HG02885 (cell line): ENCODE measurements around the gene SCN5A.

Experiments used
- ATAC-seq: cut with Tn5 transposase; IDR thresholded peaks from one replicate; pipeline ENCODE4 v1.9.1; 2021; ENCODE audit warnings: mild to moderate bottlenecking; ENCODE audit not compliant: unreplicated experiment, poor library complexity

SCN5A gene

DNA sequence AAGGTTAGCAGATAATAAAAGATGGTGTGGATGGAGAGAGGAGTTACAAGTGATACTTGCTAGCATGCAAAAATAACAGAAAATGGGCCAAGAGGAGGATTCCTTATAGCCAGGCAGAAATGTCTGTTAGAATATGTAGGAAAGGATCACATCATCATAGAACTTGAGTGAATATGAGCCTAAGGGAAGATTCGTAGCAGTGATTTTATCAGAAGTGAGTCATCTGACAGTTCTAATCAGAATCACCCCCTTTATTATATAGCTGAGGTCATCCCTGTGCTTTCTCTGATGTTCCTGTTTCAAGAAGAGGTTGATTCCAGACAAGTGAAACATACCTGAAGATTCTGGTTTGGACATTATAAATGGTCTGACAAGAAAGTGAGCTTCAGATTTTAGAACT is 130.5 kb downstream of the SCN5A start:
- no peak for ATAC-seq

DNA sequence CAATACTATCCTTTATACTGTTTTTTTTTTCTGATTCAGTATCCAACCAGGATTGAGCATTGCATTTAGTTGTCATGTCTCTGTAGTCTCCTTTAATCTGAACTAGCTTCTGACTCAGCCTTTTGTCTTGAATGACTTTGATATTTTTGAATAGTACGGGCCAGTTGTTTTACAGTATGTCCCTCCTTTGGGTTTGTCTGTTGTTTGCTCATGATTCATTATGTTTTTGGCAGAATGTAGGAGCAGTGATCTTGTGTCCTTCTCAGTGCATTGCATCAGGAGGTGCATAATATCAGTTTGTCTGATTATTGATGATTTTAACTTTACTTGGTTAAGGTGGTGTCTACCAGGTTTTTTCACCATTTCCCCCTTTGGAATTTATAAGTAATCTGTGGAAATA is 132.8 kb downstream of the SCN5A start:
- no peak for ATAC-seq

DNA sequence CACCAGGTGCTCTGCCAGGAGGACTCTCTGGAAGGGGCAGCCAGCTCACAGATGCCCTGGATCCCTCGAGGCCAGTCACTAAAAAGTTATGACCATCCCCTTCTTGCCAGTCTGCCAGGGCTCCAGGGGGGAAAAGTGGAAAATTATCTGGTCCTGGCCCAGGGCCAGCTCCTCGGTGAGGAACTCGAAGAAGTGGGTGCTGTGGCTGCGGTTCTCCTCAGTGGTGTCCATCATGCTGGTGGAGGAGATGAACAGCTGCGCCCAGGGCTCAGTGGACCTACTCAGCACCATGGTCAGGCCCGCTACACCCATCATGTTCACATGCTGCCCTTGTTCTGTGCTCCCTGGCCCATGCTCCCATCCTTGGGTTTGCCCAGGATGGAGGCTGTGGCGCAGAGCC is 134.1 kb downstream of the SCN5A start:
- no peak for ATAC-seq

DNA sequence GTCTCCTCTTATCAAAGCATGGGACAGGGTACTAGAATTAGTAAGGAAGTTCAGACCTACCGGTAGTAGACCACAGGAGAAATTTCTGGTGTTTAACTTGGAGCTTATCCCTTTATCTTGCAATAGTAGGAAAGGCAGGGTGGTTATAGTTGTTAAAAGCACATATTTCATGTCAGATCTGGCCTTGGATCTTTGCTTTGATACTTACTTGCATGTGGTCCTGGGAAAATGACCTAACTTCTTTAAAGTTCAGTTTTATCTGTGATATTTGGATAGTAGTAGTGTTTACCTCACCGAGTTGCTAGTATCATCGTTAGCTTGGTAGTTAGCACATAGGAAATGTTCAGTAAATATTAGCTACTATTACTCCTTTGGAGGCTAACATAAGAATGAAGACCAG is 137.9 kb downstream of the SCN5A start:
- ATAC-seq: no peak

DNA sequence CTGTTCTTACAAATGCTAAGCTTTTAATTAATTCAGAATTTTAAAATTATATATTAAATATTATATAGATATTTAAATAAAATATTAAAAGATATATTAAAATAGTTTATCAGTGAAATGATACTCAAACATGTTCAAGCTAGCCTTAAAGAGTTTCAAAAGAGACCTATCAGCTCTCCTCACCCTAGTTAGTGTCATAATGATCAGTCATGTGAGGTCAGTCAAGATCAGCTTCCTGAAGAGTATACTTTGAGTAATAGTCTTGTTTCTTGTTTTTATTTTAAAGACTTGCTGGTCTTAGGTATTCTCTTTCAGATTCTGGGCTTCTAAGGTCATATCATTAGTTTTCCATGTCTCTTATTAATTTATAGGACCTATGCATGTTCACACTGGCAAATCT is 138.9 kb downstream of the SCN5A start:
- ATAC-seq: no peak

DNA sequence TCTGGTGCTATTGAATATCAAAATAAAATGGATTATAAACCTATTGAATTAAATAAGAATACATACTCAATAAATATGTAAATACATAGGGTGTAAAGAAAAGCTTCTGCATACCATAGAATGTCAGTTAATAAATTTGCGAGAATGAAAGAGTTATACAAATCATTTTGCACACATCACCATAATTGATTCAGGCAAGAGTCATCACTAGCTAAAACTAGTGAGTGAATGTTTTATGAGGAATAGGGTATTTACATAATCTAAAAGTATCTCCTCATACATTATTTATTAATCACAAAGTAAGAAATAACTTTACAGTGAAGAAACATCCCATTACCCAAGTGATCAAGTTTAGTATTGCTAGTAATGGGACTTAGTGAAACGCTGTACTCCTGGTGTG is 139.8 kb downstream of the SCN5A start:
- no peak for ATAC-seq

DNA sequence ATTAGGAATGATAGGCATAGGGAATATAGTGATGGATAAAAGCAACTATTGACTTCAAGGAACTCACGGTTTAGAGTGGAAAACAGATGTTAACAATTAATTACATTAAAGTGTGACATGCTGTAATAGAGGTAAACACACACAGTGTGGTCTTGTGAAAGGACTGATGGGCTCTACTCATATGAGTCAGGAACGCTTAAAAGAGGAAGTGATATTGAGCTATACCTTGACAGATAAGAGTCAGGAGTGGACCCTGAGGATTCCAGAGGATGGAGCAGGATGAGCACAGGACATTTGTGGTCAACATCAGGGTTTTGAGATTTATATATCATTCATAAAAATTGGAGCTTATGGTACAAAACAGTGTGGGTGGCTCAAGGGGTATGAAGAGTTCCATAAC is 142.4 kb downstream of the SCN5A start:
- ATAC-seq: peak; percentile 96

DNA sequence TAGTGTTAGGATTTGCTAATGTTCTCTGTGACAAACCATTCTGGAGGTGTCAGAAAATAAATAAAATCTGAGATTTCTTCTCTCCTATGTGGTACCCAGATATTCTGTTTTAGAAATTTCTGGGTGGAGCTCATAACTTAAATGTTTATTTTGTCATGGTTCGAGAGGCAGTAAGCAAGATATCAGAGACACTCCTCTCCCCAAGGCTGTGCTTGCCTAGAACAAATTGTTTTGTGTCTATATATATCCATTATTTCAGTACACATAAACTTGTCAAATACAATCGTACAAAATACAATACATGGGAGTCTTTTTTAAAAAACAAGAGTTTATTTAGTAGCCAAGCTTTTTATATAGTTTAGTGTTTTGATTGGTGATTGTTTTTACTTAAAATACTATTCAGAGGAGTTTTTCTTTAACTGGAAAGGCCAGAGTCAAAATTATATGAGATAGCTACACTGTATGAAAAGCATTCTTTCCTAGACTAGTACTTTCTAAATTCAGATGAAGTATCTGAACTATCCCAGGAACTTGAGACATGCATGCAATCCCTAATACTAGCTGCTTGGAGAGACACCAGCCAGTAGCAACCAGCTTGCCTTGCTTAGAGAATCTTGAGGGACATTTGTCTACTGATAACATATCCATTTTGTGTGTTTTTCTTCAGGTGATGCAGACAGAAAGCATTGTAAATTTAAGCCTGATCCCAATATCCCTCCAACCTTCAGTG is 148.6 kb downstream of the SCN5A start:
- ATAC-seq: no peak
